GM21381 (cell line): ENCODE measurements around the gene LRFN2.

Experiments used
- ATAC-seq: cut with Tn5 transposase; IDR thresholded peaks from one replicate; pipeline ENCODE4 v1.9.1; 2021; ENCODE audit warnings: mild to moderate bottlenecking, moderate library complexity; ENCODE audit not compliant: unreplicated experiment

The LRFN2 gene

DNA sequence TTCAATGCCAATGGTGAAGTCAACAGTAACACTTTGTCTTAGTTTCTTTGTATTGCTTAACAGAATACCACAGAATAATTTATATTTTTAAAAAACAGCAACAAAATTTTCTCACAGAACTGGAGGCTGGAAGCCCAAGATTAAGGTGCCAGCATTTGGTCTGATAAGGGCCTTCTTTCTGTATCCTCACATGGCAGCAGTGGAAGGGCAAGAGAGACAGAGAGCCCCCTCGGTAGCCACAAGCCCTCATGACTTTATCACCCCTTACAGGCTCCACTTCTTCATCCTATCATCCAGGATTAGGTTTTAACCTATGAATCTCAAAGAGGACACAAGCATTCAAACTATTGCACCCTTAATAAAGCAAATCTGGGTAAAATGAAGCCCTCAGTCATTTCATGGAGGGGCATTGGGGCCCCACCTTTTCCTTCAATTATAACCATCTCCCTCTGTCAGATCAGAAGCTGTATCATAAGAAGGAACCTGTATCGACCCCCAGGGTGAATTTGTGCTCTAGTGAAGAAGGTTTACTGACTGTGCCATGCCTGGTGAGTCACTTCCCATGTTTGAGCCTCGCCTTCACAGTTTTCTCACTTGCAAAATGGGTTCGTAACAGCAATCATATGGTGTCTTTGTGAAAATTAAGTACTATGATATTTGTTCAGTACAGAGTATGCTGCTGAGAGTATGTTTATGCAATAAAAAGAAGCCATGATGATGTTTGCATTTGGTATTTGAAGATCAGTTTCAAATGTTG lies 178.2 kb downstream of the LRFN2 start:
- ATAC-seq: no peak

DNA sequence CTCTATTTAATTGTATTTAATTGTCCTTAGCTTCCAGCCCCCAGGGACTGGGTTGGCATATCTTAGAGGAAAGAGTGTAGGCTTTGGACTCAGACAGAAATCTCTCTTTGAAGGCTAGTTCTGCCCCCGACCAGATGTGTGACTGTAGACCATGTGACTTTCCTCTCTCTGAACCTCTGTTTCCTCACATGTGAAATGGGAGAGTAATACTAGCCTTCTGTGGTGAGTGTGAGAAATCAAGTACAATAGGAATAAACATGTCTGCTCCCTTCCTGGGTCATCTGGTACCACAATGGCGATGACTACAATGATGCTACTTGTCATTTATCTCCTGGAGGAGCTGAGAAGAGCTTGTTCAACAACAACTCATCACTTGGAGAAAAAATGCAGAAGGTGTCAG lies 179.9 kb downstream of the LRFN2 start:
- ATAC-seq: no peak

DNA sequence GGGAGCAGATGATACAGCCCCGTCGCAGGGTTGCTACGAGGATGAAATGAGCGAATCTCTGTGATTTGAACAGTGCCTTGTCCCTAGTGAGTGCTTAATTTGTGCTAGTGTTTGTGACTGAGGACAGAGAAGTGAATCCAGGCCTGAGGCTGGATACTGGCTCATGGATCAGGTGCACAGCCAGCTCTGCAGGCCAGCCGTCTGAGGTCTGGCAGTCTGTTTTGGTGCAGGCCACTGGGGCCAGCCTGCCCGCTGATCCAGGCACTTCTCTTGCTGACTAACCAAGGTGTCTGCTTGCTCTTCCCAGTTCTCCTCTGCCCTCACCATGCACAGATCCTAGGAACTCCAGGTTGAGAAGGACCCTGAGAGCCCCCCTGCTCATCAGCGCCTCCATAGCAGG lies 181.0 kb downstream of the LRFN2 start:
- no peak for ATAC-seq

DNA sequence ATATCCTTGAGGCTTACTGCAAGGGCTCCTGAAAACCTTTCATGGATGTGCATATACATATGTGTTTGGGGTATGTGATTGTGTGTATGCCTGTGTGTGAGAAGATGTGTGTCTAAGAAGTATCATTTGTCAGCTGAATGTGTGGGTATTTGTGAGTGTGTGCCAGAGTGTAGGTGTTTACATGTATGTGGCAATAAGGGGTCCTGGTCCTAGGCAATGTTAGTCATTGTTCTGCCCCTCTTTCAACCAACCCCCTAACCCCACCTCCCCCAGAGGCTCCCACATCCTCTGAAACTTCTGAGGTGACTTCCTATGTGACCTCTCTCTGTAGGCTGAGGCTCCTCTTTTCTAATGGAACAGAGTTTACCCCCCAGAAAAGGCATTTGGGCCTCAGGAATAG lies 186.4 kb downstream of the LRFN2 start:
- ATAC-seq: no peak

DNA sequence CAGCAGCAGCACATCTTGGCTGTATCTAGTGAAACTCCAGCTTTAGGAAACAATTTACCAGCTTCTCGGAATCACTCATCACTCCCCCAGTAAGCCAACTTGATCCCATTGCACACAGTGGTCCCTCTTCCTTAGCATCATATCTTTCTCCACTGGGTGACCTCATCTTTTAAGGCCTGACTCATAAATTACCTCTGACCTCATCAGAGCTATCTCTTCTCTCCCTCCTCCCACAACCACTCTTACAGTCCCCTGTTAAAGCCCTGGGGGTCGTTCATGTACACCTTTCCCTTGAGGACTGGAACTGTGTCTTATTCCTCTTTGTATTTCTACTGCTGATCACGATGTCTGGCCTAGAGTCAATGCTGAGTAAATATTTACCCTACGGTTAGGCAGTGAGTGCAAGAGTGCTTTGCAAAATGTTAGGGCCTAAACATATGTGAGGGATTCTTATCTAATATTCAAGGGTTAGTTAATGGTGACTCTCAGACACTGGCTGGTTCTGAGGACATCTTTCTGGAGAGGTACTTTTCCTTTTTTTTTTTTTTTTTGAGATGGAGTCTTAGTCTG lies 187.2 kb downstream of the LRFN2 start:
- ATAC-seq: no peak

DNA sequence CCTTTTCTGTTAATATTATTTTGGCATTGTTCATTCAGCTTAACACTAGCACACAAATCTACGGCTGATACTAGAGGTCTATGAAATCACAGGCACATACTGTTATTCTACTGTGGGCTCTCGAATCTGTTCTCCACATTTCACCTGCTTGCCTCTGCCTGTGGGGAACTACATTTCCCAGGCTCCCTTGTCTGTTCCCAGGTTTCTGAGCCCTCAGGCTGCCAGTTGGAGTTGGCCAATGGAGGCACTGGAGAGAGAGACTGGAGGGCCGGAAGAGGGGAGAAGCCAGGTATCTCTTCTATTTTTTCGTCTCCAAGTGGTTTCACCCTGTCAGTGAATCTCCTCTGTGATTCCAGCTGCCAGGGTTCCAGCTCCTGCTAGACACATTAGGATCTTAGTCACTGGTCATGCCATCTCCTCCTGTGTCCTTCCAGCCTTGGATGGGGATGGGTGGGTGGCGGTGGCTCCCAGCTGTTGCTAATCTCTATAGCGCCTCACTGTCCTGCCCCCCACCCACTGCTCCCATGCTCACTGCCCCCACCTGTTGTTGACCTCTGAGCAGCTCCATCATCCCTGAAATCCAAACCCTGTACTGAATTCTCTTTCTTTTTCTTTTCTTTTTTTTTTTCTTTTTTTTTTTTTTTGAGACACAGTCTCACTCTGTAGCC lies 188.2 kb downstream of the LRFN2 start:
- ATAC-seq: no peak

DNA sequence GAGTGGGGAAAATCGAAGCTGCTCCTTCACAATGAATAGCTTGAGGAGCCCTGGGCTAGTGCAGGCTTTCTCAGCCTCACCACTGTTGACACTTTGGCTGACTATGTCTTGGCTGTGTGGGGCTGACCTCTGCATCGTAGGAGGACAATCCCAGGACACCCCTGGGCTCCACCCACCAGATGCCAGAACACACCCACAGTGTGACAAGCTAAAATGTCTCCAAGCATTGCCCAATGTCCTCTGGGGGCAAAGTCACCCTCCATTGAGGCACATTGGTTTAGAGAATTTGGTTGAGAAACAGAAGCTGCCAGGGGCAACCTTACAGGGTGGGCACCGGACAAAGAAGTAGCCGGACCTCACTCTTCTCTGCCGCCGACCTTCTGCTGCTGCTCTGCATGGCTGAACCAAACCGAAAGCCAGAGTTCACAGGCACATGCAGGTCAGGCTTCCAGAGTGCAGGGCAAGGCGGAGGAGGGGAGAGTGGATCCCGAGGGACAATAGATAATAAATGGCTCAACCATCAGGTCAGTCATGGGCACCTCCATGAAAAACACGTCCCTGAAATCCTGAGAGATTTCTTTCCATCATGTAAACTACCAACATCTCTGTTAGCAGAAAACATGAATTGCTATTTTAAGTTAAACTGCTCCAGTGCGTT lies 189.0 kb downstream of the LRFN2 start:
- no peak for ATAC-seq

DNA sequence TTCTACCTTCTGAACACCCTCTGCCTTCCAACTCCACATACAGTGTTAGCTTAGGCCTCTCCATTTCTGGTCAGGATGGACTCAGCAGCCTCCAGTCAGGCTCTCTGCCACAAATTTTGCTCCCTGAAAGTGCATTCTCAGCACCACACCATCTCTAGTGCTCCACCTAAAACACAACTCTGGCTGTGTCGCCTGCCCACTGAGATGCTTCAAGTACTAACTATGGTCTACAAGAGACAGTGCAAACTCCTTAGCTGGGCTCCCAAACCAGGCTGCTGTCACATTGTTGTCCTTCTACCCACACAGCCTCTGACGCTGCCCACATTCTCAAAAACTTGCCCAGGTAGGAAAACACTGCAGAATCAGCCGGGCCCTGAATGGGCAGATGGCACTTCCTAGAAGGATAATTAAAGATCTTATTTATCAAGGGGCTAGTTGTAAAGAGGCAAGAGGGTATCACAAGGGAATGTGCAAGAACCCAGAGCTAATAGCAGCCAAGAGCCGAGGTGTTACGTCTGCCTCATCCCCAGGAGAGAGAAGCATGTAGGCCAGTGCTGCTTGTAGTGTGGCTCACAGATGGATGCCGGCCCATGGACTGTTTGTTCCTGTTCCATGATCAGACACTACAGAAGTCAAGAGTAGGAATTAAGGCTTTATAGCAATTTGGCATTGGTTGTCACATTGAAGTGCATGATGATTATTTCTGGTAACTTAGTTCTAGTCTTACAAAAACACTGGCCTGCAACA lies 189.7 kb downstream of the LRFN2 start:
- ATAC-seq: no peak

DNA sequence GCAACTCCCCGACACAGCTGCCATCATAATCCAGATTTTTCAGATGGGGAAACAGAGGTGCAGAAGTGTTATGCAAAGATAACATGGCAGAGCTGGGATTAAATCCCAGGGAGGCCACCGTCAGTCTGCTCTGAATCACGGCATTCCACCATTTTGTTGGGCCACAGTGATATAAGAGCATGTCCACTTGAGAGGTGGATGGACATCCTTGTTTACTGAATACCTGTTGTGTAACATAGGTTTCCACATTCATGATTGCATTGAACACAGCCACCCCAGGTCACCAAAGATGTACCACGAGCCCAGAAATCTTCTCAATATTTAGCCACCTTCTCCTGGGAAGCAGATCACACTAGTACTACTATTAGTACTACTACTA lies 191.5 kb downstream of the LRFN2 start:
- ATAC-seq: no peak

DNA sequence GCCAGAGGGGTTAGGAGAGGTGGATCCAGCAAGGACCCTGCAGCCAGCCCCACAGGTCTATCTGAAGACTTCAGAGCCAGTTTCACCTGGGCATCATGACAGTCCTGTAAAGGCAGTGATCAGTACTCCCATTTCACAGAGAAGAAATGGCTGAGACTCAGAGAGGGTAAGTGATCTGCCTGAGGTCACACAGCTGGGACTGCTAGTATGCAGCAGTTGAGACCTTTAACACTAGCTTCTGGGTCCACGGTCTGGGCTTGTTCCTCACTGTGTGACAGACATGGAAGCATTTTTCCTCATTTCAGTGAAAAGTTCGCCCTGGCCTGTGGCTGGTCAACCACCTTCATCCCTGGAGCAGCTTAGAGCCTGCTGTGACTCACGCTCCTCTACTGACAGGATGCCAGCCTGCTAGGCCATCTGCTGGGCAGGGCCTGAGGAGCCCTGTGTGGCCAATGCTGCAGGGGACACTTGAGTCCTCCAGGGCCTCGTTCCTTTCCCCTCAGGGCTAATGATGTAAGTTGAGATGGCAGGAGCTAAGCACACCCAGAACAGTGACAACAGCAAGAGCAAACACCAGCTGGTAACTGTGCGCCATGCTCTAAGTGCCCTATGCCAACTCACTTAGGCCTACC lies 192.0 kb downstream of the LRFN2 start:
- no peak for ATAC-seq

DNA sequence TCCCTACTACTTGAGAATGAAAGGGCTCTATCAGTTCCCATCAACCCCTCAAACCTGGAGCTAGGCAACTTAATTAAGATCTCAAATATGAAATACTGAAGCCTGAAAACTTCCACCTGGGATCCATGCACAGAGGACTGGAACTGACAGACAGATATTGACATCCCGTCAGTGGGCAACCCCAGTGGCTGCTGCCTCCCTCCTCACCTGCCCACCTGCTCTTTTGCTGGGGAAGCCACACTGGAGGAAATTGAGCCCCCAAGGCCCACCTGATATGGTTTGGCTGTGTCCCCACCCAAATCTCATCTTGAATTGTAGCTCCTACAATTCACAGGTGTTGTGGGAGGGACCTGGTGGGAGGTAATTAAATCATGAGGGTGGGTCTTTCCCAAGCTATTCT lies 192.8 kb downstream of the LRFN2 start:
- ATAC-seq: no peak

DNA sequence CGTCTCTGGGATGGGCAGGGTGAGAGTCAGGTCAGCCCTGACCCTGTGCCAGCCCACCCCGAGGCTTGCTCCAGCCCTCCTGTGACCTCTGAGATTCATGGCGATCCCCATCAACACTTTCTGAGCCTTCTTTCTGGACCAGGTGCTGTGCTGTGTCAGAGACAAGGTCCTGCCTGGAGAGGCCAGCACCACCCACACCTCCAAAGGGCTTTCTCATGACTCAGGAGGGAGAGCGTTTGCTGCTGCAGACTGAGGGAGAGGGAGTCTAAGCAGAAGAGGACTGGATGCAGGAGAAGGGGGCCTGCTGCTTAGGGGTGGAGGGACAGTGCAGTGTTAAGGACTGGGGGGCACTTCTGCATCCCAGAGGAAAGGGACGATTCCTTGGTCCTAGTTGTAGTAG lies 193.5 kb downstream of the LRFN2 start:
- ATAC-seq: no peak

DNA sequence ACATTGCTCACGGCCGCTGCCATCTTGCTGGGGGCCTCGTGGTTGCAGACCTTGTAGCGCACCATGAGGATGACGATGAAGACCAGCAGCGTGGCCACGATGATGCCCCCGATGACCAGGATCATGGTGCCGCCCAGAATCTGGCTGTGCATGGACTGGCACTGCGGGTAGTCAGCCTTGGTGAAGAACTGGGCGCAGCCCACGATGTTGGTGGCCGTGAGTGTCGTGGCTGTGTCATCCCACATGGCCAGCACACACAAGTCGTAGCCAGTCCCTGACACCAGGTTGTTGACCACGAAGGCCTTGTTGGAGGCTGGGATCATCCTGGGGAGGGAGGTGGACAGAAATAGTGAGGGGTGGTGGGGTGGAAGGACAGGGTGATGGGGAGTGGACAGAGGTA lies 194.6 kb downstream of the LRFN2 start:
- no peak for ATAC-seq

DNA sequence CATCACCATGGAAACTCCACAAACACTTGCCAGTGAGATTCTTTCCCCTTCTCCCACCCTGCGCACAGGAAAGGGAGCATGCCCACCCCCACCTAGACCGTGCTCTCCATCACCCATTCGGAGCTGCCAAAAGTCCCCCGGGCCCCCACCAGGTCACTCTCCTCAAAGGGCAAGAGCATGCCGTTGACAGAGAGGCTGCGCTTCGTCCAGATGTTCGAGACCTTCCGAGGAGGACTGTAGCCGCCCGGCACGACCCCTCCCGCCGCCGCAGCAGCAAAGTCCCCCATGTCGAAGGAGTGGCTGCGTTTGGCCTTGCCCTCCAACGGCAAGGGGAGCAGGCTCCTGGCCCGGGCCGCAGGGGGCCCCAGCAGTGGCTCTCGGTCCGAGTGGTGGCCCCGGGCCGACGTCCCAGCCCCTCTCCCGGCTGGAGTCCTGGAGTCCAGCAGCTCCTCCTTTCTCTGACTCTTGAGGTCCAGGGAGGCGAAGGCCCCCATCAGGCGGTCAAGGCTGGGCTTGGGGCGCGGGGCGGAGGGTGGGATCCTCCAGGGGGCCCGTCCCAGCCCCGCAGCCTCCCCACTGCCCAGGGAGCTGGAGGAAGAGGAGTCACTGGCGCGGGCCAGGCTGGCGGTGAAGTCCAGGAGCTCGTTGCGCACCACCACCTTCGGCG lies 195.2 kb downstream of the LRFN2 start:
- no peak for ATAC-seq

DNA sequence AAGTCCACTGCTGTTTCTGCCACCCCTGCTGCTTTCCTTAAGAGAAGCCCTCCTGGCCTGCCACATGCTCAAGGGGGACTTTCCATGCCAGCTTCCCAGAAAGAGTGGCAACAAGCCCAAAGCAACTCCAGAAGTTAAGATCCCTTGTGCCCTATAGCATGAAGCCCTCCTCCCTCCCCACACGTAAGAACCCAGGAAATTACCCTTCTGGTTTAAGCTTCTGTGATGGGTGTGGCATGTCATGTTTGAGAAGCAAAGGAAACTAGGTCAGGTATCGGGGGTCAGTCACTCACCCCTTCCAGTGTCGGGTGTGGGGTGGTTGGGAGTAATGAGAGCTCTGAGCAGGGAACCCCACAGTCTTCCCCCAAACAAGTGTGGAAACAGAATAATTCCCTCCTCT lies 196.1 kb downstream of the LRFN2 start:
- no peak for ATAC-seq

DNA sequence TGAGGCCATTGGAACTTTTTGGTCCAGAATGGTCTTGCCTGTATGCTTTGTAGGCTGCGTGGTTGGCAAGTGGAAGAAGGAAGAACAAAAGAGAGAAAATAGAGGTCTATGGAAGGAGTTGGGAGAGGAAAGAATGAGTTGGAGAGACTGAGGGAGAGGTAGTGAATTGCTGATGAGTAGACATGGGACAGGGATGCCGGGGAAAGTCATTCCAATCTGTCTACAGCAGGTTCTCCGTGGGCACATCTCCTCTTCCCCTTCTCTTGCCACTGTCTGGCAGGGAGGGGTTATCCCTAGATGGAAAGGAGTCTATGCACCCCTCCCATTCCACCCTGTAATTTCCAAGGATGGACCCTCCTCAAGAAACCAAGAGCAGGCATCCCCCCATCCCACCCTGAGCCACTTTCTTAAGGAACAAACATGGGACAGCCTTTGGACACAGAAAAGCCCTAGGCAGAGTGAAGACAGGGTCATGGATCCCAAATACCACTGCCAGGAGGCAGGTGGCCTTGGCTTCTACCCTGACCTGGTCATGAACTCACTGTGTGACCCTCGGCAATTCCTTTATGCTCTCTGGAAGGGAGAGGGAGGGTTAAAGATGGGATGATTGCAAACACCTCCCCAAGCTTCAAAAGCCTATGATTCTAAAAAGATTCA lies 196.9 kb downstream of the LRFN2 start:
- ATAC-seq: no peak

DNA sequence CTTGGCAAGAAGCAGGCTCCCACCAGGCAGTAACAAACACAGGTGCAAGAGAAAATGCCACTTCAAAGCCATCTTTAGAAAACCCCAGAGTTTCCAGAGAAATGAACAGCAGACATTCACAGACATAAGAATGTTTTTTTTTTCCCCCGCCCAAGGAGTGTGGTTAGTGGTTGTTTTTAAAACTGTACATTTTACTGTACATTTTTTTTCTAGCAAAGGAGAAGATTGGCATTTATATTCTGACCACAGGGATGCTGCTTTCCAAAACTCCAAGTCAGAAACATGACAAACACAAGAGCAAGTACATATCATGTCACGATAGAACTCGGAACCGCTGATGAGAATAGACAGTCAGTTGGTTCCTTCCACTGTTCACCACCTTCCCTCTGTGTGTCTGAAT lies 197.9 kb downstream of the LRFN2 start:
- no peak for ATAC-seq

DNA sequence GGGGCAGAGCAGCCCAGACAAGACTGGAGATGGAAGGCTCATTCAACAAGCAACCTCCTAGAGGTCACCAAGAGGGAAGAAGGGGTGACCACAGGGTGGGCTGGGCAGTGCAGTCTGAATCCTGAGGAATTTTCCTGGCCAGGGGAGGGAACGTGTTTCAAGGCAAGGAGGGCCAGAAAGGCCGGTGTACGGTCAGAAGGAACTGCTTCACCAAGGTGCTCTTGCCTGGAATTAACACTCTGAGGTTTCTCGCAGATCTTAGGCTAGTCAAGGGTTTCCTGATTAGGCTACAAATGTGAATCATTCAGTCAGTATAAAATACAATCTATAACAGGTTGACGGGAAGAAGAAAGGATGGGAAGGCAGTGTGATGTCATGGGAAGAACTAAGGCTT lies 199.3 kb downstream of the LRFN2 start:
- no peak for ATAC-seq

DNA sequence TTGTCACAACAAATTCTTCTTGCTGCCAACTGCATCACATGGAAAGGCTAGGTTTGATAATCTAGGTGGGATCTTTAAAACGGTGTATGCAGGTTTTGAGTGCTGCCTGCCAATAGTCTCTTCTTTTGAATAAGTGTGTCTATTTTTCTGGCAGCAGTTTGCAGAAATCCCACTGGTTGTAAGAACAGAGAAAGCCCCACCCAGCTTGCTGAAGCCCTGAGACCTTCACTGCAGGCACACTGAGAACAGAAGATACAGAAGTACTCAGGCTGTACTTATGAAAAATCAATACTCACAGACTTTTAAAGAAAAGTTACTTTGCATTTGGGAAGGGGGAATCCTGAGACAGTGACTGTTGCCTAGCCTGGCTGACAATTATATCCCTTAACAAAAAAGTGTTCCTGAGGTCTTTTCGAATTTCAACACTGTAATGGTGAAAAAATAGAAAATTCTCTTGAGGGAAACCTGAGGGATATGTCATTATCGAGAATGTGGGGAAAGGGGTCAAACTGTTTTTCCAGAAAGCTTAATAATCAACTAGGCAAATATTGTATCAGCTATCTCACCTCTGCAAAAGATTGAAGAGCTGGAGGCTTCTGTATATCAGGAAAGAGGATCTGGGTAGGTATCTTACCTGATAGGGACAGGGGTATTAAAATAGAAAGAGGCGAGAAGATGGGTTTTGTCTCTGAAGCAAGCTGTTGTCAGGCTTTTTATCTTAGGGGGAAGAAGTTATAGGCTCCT lies 199.9 kb downstream of the LRFN2 start:
- no peak for ATAC-seq
